Keratinocyte (primary cell): ENCODE data around the gene HELT.
A peak's percentile ranks its signal among the peaks of the same experiment; 100 is the strongest.

ENCODE experiments used
- CTCF ChIP-seq, 3 experiments: IDR thresholded peaks in 1 of 3; conservative IDR thresholded peaks in 1 of 3; optimal IDR thresholded peaks in 1 of 3; 2 replicates in 2 of 3; 3 replicates in 1 of 3; pipeline versions ENCODE3 to v1.5.1; 2011; ENCODE audit warnings: low read length in 3 of 3, mild to moderate bottlenecking in 3 of 3, moderate library complexity in 2 of 3, control low read depth in 1 of 3, inconsistent platforms in 1 of 3; ENCODE audit not compliant: insufficient read depth in 2 of 3; ENCODE audit errors: extremely low read depth in 1 of 3
- EZH2 ChIP-seq: IDR thresholded peaks from one replicate; pipeline ENCODE4 v1.6.1; 2012; ENCODE audit warnings: inconsistent platforms, mild to moderate bottlenecking, low read length, moderate library complexity

DNA sequence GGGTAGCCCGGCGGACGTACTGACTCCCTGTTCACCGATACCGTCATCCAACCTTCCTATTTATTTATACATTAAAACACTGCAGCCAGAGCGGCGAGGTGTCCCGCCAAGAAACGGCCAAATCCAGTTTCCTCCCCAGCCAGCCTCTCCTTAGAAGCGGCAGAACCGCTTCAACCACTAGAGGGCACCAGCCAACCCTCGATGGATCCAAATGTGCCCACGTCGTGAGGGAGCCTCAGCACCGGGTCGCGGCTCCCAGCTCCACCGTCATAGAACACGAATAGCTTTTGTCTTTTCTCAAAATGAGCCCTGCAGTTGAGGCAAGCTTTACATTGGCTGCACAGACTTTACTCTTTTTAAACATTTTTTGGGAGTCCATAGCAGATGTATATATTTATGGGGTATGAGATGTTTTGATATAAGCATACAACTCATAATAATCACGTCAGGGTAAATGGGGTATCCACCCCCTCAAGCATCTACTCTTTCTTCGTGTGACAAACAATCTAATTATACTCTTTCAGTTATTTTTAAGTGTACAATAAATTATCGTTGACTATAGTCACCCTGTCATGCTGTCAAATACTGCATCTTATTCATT lies 13.0 kb upstream of the HELT start:
- TF ChIP-seq CTCF (optimal IDR thresholded peaks at IDR 0.05 in 1 of 3, IDR thresholded peaks at IDR 0.05 in 1 of 3, conservative IDR thresholded peaks at IDR 0.05 in 1 of 3; ENCODE audit: extremely low read depth in 1 of 3, insufficient read depth in 2 of 3, low read length in 3 of 3) (peak; percentile 90 to 93 (median 91)), EZH2 (no peak)
